GM23248 (cell line): ENCODE measurements around the gene ARHGEF9. TPM values are rescaled to one million over a fixed set of nuclear protein-coding genes. Genes with fewer than 3 reads are reported as not detected.
"Not testable (repeated sequence)": the region's sequence is repeated elsewhere in the genome, so short reads cannot be mapped to it uniquely, and the experiment has no call there.

Source experiments
- DNase-seq: peaks from one replicate; pipeline ENCODE4 v3.0.0-alpha.2; 2015
- H2AFZ ChIP-seq: fragments of 200-600 bp; sonication (generic); 2 replicates; pipeline ENCODE4 v1.6.1; 2016; ENCODE audit warnings: antibody characterized with exemption
- H3F3A ChIP-seq: fragments of 200-600 bp; sonication (generic); 2 replicates; pipeline ENCODE4 v1.6.1; 2016; ENCODE audit warnings: mild to moderate bottlenecking, antibody characterized with exemption, mixed run types; ENCODE audit not compliant: insufficient read depth
- H3K27ac ChIP-seq: fragments of 200-600 bp; sonication (generic); 2 replicates; pipeline ENCODE4 v1.5.1; 2016; ENCODE audit warnings: mild to moderate bottlenecking
- H3K27me3 ChIP-seq: fragments of 200-600 bp; sonication (generic); replicated peaks from 2 replicates; pipeline ENCODE4 v1.6.1; 2016; ENCODE audit warnings: mild to moderate bottlenecking; ENCODE audit not compliant: insufficient read depth
- H3K36me3 ChIP-seq: fragments of 200-600 bp; sonication (generic); 2 replicates; pipeline ENCODE4 v1.6.1; 2016; ENCODE audit warnings: low read depth, mild to moderate bottlenecking
- H3K4me1 ChIP-seq: fragments of 200-600 bp; sonication (generic); 2 replicates; pipeline ENCODE4 v1.6.1; 2016; ENCODE audit warnings: mild to moderate bottlenecking; ENCODE audit not compliant: insufficient read depth
- H3K4me2 ChIP-seq: fragments of 200-600 bp; sonication (generic); one replicate; pipeline ENCODE4 v1.6.1; 2016; ENCODE audit warnings: mild to moderate bottlenecking; ENCODE audit not compliant: unreplicated experiment
- H3K4me3 ChIP-seq: fragments of 200-600 bp; sonication (generic); 2 replicates; pipeline ENCODE4 v1.5.1; 2016; ENCODE audit warnings: mild to moderate bottlenecking
- H3K79me2 ChIP-seq: fragments of 200-600 bp; sonication (generic); 2 replicates; pipeline ENCODE4 v1.6.1; 2016; ENCODE audit warnings: mild to moderate bottlenecking; ENCODE audit not compliant: insufficient read depth
- H3K9ac ChIP-seq: fragments of 200-600 bp; sonication (generic); 2 replicates; pipeline ENCODE4 v1.6.1; 2016; ENCODE audit warnings: mild to moderate bottlenecking
- H3K9me2 ChIP-seq: fragments of 200-600 bp; sonication (generic); 2 replicates; pipeline ENCODE4 v1.6.1; 2016; ENCODE audit warnings: mixed run types, mild to moderate bottlenecking, moderate library complexity; ENCODE audit not compliant: insufficient read depth
- H3K9me3 ChIP-seq: fragments of 200-600 bp; sonication (generic); one replicate; pipeline ENCODE4 v1.6.1; 2017; ENCODE audit warnings: low read depth
- H4K20me1 ChIP-seq: fragments of 200-600 bp; sonication (generic); 2 replicates; pipeline ENCODE4 v1.6.0; 2016; ENCODE audit not compliant: insufficient read depth
- EZH2 ChIP-seq: fragments of 200-600 bp; sonication (generic); IDR thresholded peaks from 2 replicates; pipeline ENCODE4 v1.6.1; 2018; ENCODE audit warnings: antibody characterized with exemption, mild to moderate bottlenecking; ENCODE audit not compliant: insufficient read depth, poor library complexity, severe bottlenecking
- EZH2phosphoT487 ChIP-seq: fragments of 200-600 bp; sonication (generic); IDR thresholded peaks from 2 replicates; pipeline ENCODE4 v1.6.1; 2018; ENCODE audit warnings: antibody characterized with exemption, moderate library complexity, mild to moderate bottlenecking, low read depth; ENCODE audit not compliant: insufficient read depth
- WGBS, 2 experiments: methylation state at CpG; one replicate each; pipeline ENCODE4 v1.1.6; 2015 to 2017; ENCODE audit warnings: low lambda C conversion rate in 2 of 2, low coverage in 1 of 2; ENCODE audit errors: missing lambda C conversion rate in 2 of 2; 5-methylcytosine and 5-hydroxymethylcytosine counted together
- in situ Hi-C: fragments of 300-500 bp; cut with MboI; formaldehyde crosslinking; loops from 2 replicates; pipeline ENCODE4 v1.15.0; 2020
- polyA plus RNA-seq: library from polyadenylated mRNA; unstranded; fragments of >200 nt; fragmentation: Nextera tagmentation; extraction: Ambion mirVana; gene quantifications from 2 replicates; pipeline ENCODE4 v1.2.1, GENCODE V29; 2016
- total RNA-seq: library from RNA; depleted of rRNA; stranded (reverse); fragments of >200 nt; shearing (Covaris generic); gene quantifications from 2 replicates; pipeline ENCODE4 v1.2.3, GENCODE V29; 2014

The ARHGEF9 gene
- total and polyA plus RNA-seq, 2 experiments from 2014 or later = 11.1 to 13.5 TPM

GRCh38 chrX:63812823-63813222 lies 27.8 kb upstream of the ARHGEF9 start:
- Histone ChIP-seq H3K79me2 (no peaks in the 10 kb centered on the region), H4K20me1 (no peaks in the 10 kb centered on the region), H3K9me2 (no peaks in the 10 kb centered on the region), H3K36me3 (no peaks in the 10 kb centered on the region), H3K27ac (no peak overlapping the region), H3K27me3 (no peaks in the 10 kb centered on the region), H3K4me2 (no peak overlapping the region), H3K9ac (no peak overlapping the region), H3F3A (no peaks in the 10 kb centered on the region), H3K4me3 (no peak overlapping the region), H2AFZ (no peak overlapping the region), H3K4me1 (no peaks in the 10 kb centered on the region), H3K9me3 (no peaks in the 10 kb centered on the region)
- WGBS, 2 experiments = 62 to 63% methylated on average over 5 of the region's 5 CpGs
- TF ChIP-seq EZH2phosphoT487 (no peak), EZH2 (no peak)
- in situ Hi-C loops = no loop called here
- no peak for DNase-seq

- no peak for TF ChIP-seq EZH2phosphoT487
- no peak for TF ChIP-seq EZH2
- Histone ChIP-seq H3K9me2 (no peaks in the 10 kb centered on the region), H3K27me3 (no peaks in the 10 kb centered on the region), H3K79me2 (no peaks in the 10 kb centered on the region), H4K20me1 (no peaks in the 10 kb centered on the region), H3K36me3 (no peaks in the 10 kb centered on the region), H3K9me3 (no peaks in the 10 kb centered on the region), H3K4me2 (no peak overlapping the region), H3K4me1 (no peaks in the 10 kb centered on the region), H3K9ac (no peak overlapping the region), H3F3A (no peaks in the 10 kb centered on the region), H3K4me3 (no peak overlapping the region), H3K27ac (no peak overlapping the region), H2AFZ (no peak overlapping the region)
- WGBS, 2 experiments = 42 to 50% methylated on average over 2 of the region's 2 CpGs
- in situ Hi-C loops = no loop called here
- no peak for DNase-seq
Observed at GRCh38 chrX:63810746-63811145, 25.7 kb upstream of the ARHGEF9 start.

- 0 to 5% methylated on average over 3 of the region's 3 CpGs for WGBS, 2 experiments
- Histone ChIP-seq H3K9ac (no peak overlapping the region), H2AFZ (no peak overlapping the region), H3K9me2 (no peaks in the 10 kb centered on the region), H3K9me3 (no peaks in the 10 kb centered on the region), H3K4me3 (no peak overlapping the region), H3F3A (no peaks in the 10 kb centered on the region), H3K4me2 (no peak overlapping the region), H3K27ac (no peak overlapping the region), H3K79me2 (no peaks in the 10 kb centered on the region), H4K20me1 (no peaks in the 10 kb centered on the region), H3K4me1 (no peaks in the 10 kb centered on the region), H3K27me3 (no peaks in the 10 kb centered on the region), H3K36me3 (no peaks in the 10 kb centered on the region)
- no peak for DNase-seq
- in situ Hi-C loops = no loop called here
- TF ChIP-seq EZH2 = no peak
- no peak for TF ChIP-seq EZH2phosphoT487
Observed at GRCh38 chrX:63809173-63809572, 24.2 kb upstream of the ARHGEF9 start.

- not testable (repeated sequence) for H3K9me2 ChIP-seq
- 55 to 71% methylated on average over 2 of the region's 2 CpGs for WGBS, 2 experiments
Observed at GRCh38 chrX:63795406-63795805, 10.4 kb upstream of the ARHGEF9 start.

GRCh38 chrX:63785708-63786040 lies 660 bp upstream of the ARHGEF9 start:
- H3K4me1 ChIP-seq = no peaks in the 10 kb centered on the region
- H4K20me1 ChIP-seq = no peaks in the 10 kb centered on the region
- DNase-seq = no peak
- H3F3A ChIP-seq = no peaks in the 10 kb centered on the region
- no peaks in the 10 kb centered on the region for H3K79me2 ChIP-seq
- TF ChIP-seq EZH2phosphoT487 = no peak
- TF ChIP-seq EZH2 = no peak
- peak overlapping the region; percentile 73; the same call in 1 of the 2 replicates for H2AFZ ChIP-seq
- H3K9me3 ChIP-seq = no peaks in the 10 kb centered on the region
- no peak overlapping the region for H3K27ac ChIP-seq
- no peaks in the 10 kb centered on the region for H3K9me2 ChIP-seq
- H3K9ac ChIP-seq = no peak overlapping the region
- 65 to 73% methylated on average over 4 of the region's 4 CpGs for WGBS, 2 experiments
- peak overlapping the region; percentile 63; the same call in 1 of the 2 replicates for H3K4me3 ChIP-seq
- peak overlapping the region; percentile 53 for H3K4me2 ChIP-seq
- H3K36me3 ChIP-seq = no peaks in the 10 kb centered on the region
- in situ Hi-C loops = no loop called here
- H3K27me3 ChIP-seq = no peaks in the 10 kb centered on the region

More at GRCh38 chrX:63795406-63795805, 10.4 kb upstream of the ARHGEF9 start:
- H3K4me1 ChIP-seq, H3F3A ChIP-seq, H3K79me2 ChIP-seq, H3K9me3 ChIP-seq, H3K4me3 ChIP-seq, H3K36me3 ChIP-seq, in situ Hi-C loops, H4K20me1 ChIP-seq, H3K4me2 ChIP-seq, H3K27ac ChIP-seq, H3K9ac ChIP-seq, H2AFZ ChIP-seq, DNase-seq, H3K27me3 ChIP-seq: not testable (repeated sequence)
